GM19043 (cell line): ENCODE measurements around the gene FBXL16.

Source experiments
- ATAC-seq: cut with Tn5 transposase; IDR thresholded peaks from one replicate; pipeline ENCODE4 v1.9.1; 2021; ENCODE audit warnings: low read depth; ENCODE audit not compliant: unreplicated experiment

Gene FBXL16

DNA sequence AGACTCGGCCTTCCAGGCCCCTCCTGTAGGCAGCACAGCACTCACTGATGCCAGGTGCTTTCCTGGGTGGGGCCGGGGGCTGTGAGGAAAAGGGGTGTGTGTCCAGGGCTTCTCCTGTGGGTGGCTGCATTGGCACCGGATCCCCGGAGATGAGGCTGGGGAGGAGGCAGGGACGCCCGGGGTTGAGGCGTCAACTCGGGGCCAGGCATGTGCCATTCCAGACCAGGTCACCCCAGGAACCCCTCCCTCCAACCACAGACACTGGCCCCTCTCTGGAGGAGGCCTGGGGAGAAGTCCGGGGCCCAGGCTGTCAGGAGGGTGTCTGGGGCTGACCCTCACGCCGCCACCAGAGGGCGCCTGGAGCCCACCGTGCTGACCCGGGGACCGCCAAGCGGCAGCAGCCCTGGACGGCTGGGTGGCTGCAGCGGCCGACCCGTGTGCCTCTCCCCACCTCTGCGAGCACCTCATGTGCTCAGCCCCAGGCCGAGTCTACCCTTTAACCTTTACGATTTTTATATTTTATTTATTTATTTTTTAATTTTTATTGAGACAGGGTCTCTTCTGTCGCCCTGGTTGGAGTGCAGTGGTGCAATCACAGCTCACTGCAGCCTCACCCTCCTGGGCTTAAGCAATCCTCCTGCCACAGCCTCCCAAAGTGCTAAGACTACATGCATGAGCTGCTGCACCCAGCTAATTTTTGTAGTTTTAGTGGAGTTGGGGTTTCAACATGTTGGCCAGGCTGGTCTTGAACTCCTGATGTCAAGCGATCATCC, 6.1 kb upstream of the FBXL16 start:
- no peak for ATAC-seq

DNA sequence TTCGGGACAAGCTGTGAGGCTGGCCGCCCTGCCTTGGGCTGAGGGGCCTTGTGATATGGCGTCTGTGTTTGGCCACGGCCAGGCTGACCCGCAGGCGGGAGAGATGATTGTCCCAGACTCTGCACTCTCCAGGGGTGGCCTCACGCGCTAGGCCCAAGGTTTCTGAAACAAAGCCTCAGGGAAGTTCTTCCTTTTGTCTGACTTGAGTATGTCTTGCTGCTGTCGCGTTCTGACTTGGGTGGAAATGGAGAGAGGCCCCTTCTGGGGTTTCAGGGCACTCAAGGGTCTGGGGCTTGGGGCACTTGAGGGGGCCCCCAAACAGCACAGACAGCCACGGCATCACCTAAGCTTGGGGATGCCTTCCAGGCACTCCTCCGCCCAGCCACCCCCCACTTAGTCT, 5.5 kb upstream of the FBXL16 start:
- ATAC-seq: no peak

DNA sequence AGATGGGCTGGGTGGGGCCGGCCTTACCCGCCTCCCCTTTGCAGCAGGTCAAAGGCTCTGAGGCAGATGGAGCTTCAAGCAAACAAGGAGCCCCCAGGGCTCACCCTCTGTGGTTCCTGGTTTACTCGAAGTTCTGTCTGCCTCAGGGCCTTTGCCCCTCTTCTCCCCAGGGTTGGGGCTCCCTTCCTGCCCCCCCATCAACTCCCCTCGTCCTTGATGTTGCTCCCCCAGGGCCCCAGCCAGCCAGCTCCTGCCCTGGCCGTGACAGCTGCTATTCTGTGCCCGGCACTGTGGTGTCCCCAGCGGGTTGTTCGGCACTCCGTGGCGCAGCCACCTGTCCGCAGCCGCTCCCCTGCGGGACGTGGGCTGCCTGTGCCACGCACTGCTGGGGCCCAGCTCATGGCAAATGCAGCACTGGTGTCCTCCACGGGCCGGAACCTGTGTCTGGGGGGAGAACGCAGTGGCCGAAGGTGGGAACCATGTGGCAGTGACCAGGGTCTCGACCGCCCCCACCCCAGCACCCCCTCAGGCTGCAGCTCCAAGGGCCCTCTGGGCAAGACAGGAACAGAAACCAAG, 5.0 kb upstream of the FBXL16 start:
- no peak for ATAC-seq

DNA sequence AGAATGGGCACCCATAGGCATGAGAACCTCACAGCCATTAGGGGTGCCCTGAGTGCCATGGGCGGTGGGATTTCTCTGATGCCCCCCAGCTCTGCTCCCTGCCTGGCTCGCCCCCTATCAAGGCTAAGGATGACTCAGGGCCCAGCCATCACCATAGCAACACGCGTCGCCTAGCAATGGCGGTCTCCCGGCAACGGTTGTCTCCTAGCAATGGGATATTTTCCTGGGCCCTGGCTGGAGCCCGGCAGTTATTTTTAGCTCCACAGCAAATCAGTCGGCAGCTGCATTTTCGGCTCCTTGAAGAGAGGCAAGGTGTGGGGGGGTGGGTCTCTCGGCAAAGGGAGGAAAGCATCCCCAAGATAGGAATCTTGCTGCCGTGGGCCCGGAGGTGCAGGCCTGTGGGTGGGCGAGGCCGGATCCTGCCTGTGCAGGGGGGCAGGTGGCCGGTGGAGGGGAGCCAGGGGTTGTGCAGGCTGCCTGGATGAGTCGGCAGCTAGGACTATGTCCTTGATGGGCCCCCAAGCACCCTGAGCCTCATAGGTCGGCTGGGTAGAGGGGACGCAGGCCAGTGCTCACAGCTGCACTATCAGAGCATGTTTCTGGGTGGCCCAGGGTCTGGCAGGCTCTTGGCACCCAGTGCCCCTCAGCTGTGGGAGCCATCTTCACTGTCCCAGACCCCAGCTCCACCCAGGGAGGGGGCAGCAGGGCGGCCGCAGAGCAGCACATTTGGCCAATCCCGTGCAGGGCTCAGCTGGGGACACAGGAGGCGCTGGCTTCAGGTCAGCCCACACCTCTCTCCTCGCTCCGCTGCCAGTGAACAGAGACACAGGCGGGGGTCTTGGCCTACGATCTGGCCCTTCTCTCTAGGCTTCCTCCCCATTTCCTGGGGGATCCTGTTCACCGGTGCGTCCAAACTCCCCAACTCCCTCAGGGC, 4.2 kb upstream of the FBXL16 start:
- ATAC-seq: no peak

DNA sequence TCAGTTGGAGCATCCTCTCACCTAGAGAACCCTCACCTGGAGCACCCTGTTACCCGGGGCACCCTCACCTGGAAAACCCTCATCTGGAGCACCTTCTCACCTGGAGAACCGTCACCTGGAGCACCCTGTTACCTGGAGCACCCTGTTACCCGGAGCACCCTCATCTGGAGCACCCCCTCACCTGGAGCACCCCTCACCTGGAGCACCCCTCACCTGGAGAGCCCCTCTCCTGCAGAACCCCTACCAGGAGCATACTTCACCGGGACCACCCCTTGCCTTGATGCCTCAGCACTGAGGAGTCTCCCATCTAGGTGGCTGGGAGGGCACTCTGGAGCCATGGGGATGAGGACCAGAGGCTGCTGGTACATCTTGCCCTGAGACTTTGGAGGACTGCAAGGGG, 3.4 kb upstream of the FBXL16 start:
- no peak for ATAC-seq

DNA sequence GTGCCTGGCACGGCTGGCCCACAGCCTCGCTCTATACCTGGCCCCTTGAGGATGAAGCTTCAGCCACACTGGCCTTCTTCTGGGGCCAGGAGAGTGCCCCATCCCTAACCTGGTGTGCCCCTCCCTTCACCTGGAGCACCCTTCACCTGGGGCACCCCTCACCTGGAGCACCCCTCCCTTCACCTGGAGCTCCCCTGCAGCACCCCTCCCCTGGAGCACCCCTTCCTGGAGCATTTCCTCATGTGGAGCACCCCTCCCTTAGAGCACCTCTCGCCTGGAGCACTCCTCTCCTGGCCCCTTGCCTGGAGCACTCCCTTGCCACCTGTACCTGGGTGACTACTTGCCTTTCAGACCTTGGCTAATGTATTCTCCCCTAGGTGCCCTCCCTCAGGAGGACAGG, 2.4 kb upstream of the FBXL16 start:
- ATAC-seq: no peak

DNA sequence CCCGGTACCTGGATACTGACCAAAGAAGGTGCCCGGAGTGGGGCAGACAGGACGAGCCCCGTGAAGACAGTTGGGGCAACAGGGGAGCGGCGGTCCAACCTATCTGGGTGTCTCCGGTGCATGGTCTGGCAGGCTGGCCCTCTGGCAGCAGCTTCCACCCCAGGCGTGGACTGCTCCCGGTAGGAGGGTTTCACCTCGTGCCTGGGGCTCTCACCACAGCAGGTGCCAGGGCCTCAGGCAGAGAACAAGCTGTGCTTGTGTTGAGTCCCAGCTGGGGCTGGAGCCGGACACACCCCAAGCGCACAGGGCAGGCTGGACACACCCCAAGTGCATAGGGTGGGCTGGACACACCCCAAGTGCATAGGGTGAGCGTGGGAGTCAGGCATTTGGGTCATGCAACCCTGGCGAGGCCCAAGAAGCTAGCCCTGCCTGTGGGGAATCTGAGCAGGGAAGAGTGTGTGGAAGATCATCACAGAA, 1.5 kb upstream of the FBXL16 start:
- no peak for ATAC-seq

DNA sequence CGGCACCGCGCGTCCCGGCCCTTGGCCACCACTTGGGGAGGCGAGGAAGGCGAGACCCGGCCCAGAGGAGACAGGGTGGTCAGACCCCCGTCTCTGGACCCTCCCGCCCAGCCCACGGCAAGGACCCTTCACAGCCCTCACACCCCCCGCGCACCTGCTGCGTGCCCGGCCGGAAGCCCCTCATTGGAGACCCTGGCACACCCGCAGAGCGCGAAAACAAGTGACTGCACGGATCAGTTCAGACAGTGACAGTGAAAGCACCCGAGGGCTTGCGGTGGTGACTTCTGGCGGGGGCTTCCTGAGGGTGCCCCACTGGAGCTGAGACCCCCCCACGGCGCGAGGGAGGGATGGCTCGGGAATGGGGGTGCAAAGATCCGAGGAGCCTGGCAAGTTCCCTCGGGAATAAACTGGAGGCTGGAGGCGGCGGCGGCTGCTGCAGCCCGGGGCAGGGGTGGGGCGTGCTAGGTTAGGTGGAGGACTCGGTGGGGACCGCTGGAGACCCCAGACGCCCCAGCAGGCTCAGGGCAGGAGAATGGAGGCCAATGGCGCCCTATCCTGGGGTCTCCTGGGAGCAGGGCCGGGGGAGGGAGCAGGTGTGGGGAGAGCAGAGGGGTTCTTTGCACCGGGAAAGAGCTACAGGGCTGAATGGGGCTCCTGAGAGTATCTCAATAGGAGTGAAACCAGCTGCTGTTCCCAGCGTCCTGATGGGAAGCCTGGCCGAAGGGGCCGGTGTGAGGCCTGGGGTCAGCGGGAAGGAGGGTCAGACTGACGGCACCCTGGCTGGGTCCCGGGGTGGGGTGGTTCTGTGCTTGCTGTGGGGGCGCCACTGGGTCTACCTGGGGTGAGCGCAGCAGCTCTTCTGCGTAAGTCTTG, 824 bp upstream of the FBXL16 start:
- ATAC-seq: no peak

DNA sequence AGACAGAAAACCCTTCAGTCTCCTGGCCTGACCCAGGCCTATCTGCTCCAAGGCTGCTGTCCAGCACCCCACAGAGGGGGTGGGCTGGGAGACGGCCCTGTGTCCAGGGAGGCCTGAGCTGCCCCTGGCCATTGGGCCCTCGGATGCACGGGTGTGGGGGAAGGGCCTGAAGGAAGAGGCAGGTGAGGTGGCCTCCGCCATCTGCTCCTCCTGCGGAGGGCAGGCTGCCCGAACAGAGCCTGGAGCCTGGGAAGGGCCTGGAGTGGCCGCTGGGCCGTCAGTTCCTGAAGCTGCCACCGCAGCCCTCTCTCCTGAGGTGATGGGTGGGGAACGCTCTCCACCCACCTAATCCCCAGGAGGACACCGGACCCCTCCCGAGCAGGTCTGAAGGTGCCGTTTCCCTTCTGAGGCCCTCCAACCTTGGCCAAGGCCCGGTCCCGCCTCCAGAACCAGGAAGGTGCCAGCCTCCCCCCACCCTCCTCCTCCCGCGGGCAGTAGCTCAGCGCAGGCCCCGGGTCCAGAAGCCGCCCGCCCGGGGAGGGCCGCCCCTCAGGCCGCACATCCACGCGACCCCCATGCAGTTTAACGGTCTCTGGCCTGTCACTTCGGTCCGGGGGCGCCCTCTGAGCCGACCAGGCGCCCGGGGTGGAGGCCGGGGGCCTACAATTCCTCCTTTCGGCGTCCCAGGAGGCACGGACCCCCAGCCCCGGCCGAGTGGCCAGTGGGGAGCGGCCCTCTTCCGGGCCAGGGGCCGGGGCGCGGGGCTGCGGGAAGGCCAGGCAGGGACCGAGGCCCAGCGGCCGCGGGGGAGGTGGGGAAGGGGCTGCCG, 835 bp downstream of the FBXL16 start:
- no peak for ATAC-seq

DNA sequence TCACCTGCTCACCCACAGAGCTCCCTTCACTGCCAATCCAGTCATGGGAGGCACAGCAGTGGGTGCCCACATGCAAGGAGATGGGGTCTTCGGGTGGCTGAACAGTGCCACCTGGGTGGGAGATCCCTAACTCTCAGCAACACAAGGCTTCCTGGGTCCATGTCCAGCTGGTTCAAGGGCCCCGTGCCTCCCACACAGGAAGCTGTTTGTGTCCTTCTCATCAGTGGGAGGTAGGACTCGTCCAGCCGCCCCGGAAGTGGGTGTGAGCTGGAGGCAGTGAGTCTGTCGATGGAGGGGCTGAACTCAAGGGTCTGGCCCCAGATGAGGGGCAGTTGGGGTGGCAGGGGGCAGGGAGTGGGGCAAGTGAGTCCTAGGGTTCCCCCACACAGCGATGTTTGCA, 1.6 kb downstream of the FBXL16 start:
- ATAC-seq: no peak

DNA sequence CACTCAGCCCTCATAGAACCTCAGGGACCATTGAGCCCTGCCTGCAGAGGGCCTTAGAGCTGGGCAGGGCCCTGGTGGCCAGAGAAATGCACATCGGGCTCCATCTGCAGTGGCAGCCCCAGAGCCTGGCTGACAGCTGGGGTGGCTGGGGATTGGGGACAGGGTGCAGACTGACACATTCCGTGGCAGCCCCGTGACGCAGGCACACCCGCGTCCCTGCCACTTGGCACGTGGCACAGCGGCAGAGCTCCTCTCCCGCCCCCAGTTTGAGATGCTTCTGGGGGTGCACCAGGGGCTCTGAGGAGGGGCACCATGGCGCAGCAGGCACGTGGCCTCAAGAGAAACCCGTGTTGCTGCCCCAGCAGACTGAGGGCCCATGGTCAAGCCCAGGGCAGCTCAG, 2.2 kb downstream of the FBXL16 start:
- ATAC-seq: no peak

DNA sequence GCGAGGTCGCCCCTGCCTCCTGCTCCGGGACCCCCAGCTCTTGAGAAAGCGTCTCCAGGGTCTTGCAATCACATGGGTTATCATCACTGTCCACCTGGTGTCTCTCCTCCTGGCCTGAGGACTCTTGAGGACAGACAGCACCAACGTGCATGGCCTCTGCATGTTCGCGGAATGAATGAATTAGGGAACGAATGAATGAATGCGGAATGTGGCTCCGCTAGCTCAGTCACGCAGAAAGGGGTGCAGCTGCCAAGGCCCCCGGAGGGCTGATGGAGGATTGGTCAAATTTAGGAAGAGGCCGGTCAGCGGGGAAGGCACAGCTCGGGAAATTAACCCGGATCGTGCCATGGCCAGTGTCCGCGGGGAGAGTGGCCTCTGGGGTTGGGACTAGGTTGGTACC, 3.3 kb downstream of the FBXL16 start:
- ATAC-seq: no peak

DNA sequence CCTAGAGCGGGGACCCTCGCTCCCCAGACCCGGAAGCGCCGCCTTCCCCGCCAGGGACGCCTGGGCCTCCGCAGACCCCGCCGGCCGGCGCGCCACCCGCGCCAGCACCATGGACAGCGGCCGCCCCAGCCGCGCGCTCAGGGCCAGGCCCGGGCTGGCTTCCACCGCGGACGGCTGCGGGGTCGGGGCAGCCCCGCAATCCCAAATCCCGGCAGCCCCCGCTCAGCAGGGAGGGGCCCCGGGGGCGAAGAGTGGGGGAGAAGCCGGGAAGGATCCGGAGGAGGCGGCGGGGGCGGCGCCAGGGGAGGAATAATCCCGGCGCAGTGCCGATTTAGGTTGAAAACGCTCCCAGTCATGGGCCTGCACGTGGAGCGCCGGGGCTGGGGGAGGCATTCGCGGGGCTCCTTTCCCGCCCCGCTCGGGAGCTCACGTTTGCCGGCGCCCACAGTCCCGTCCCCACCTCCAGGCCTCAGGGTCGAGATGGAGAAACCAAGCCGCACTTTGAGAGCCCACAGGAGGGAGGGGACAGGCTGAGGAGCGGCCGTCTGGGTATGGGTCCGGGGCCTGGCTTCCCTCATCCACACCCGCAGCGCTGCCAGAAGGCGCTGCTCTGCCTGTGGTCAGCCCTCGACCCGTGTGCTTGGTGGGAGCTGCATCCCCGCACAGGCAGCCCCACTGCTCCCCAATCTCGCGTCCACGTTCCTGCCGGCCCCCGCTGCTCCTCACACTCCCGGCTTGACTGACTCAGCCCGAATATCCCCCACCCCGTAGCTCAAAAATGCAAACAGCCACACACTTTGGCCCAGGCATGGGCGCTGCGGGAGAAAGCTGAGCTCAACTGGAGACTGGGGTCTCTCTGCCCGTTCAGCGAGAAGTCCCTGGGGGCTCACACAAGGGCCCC, 4.7 kb downstream of the FBXL16 start:
- ATAC-seq: no peak

DNA sequence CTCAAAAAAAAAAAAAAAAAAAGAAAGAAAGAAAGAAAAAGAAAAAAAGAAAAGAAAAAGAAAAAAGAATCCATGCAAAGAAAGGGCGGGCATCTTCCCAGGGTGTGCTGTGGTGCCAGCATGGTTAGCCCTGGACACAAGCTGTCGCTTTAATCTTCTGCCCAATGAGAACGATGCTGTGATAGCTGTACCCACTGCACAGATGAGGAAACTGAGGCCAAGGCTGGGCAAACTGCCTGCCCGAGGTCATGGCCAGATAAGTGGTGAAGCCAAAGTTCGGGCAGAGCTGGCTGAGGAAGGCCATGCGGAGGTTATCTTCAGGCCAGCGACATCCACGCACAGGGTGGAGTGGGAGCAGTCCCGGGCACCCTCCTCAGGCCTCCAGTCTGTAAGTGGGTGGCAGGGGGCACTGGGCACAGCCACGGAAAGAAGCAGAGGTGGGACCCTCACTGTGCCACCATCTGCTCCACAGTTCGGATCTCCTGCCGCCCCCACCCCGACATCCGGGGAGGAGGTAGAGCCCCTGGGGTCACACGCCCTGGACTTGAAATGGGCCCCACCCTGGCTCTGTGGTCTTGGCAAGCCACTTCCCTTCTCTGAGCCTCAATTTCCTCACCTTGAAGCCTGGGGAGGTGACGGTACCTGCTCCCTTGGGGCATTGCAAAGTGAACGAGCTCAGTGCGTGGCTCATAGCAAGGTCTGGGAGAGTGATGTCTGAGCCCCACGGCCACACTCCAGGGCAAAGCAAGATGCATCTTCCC, 6.5 kb downstream of the FBXL16 start:
- ATAC-seq: no peak

DNA sequence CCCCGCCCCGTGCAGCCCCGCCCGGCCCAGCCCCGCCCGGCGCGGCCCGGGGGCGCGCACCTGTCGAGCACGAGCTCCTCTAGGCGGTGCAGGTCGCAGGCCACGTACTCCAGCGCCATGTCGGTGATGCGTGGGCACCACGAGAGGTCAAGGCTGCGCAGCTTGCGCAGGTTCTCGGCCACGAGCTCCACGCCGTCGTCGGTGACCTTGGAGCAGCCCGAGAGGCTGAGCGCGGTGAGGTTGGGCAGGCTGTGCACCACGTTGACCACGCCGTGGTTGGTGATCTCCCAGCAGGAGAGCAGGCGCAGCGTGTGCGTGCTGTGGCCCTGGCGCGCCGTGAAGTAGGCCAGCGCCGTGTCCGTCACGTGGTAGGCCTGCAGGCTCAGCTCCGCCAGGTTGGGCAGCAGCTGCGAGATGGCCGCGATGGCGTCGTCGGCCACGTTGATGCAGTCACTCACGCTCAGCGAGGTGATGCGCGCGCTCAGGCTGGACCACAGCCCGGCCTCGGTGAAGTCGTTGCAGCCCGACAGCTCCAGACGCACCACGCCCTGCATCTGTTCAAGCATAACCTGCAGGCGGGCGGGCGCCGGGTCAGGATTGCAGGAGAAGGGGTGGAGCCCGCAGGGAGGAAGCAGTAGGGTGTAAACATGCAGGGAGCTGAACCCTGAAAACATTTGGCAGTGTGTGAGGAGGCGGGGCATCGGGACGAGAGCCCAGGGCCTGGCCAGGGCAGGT, 10.1 kb downstream of the FBXL16 start:
- ATAC-seq: no peak

DNA sequence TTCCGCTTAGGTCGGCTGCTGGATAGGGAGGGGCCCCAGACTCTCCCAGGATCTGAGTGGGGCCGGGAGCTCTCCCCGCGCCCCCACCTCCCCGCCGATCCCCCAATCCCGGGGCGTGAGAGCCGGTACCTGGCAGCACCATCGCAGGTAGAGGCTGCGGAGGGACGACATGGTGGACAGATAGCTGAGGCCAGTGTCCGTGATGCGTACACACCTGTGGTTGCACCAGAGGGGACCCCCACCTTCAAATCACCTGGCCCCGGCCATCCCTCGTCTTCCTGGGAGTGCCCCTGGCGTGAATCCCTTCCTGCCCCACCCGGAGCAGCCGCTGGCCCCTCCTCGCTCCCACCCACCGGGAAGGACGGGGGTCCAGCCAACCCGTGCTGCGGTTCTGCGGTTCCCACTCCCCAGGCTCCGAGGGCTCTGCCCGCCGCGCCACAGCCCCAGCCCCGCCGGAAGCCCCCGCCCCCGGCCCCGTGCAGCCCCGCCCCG, 10.7 kb downstream of the FBXL16 start:
- ATAC-seq: no peak
